ENCODE data around the gene TLE1.

DNA sequence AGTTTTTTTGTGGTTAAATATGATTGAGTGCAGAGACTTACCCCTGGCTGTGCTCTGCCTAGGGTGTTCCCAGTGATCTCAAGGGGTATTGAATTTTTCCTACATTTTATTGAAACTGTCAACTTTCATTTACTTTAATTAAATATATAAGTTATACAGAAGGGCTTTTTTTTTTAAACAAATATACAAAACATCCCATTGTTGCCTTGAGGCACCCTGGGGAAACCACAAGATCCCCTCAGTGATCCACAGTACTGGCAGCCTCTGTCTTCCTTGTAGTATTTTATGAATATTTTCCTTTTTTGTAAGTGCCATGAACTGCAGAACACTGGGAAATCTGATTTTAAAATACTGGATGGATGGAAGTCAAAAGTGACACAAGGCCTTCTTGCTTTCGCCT lies 123.7 kb downstream of the TLE1 start:
- TF ChIP-seq, protein P1, sequence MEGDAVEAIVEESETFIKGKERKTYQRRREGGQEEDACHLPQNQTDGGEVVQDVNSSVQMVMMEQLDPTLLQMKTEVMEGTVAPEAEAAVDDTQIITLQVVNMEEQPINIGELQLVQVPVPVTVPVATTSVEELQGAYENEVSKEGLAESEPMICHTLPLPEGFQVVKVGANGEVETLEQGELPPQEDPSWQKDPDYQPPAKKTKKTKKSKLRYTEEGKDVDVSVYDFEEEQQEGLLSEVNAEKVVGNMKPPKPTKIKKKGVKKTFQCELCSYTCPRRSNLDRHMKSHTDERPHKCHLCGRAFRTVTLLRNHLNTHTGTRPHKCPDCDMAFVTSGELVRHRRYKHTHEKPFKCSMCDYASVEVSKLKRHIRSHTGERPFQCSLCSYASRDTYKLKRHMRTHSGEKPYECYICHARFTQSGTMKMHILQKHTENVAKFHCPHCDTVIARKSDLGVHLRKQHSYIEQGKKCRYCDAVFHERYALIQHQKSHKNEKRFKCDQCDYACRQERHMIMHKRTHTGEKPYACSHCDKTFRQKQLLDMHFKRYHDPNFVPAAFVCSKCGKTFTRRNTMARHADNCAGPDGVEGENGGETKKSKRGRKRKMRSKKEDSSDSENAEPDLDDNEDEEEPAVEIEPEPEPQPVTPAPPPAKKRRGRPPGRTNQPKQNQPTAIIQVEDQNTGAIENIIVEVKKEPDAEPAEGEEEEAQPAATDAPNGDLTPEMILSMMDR (IDR thresholded peaks at IDR 0.05): no peak
- TF ChIP-seq POLR2AphosphoS5 (IDR thresholded peaks at IDR 0.05): no peak

Data from transverse colon (tissue), 4 donors.